Activated CD8-positive, alpha-beta T cell treated with anti-CD3 and anti-CD28 coated beads, Interleukin-2, amount 10 ng/mL, durations not matched to agents 7 days and 5 days (primary cell): Measurements from ENCODE around the gene OSBPL2. TPM values are rescaled to one million over a fixed set of nuclear protein-coding genes. Genes with fewer than 3 reads are reported as not detected.

ENCODE experiments used
- ATAC-seq: fragments of 150-1000 bp; cut with Tn5 transposase; one replicate; pipeline ENCODE4 v1.10.0; 2021; ENCODE audit warnings: moderate library complexity
- CTCF ChIA-PET: fragments of 350-600 bp; sonication (Branson Sonifier 250); formaldehyde crosslinking; loops from one replicate; lab custom pipeline; 2021; ENCODE audit warnings: antibody characterized with exemption; lab: Charles Lee
- POLR2A ChIA-PET: fragments of 350-600 bp; sonication (Branson Sonifier 250); formaldehyde crosslinking; loops from one replicate; lab custom pipeline; 2021; ENCODE audit warnings: antibody characterized with exemption; lab: Charles Lee
- DNase-seq: peaks from one replicate; pipeline ENCODE4 v3.0.0-alpha.2; 2020
- H3K27ac Mint-ChIP-seq: one replicate; pipeline ENCODE4 v1.8.0; 2021; ENCODE audit warnings: mild to moderate bottlenecking, mixed read lengths
- H3K27me3 Mint-ChIP-seq: one replicate; pipeline ENCODE4 v1.8.0; 2021; ENCODE audit warnings: low read depth, mixed read lengths
- H3K36me3 Mint-ChIP-seq: one replicate; pipeline ENCODE4 v1.8.0; 2021; ENCODE audit warnings: low read depth, mixed read lengths
- H3K4me1 Mint-ChIP-seq: one replicate; pipeline ENCODE4 v1.8.0; 2021; ENCODE audit warnings: low read depth, mixed read lengths
- H3K4me3 Mint-ChIP-seq: one replicate; pipeline ENCODE4 v1.8.0; 2021; ENCODE audit warnings: mild to moderate bottlenecking, mixed read lengths
- H3K9me3 Mint-ChIP-seq: one replicate; pipeline ENCODE4 v1.8.0; 2022; ENCODE audit warnings: mixed read lengths; ENCODE audit not compliant: insufficient read depth
- total RNA-seq, 2 experiments: library from RNA; stranded (reverse); gene quantifications; one replicate each; pipeline ENCODE4 v1.2.3, GENCODE V29; 2021

OSBPL2 gene
- total RNA-seq, 2 experiments from 2014 or later: 24.1 to 26.4 TPM

GRCh38 chr20:62326959-62327725 is 88.8 kb downstream of the OSBPL2 start:
- Mint-ChIP-seq H3K9me3 (no peaks in the 10 kb centered on the region), H3K4me3 (no peak overlapping the region), H3K27ac (no peak overlapping the region), H3K36me3 (no peaks in the 10 kb centered on the region), H3K27me3 (no peaks in the 10 kb centered on the region), H3K4me1 (no peaks in the 10 kb centered on the region)
- ATAC-seq (no peak), DNase-seq (no peak)
- ChIA-PET CTCF (no interaction called here), POLR2A (no interaction called here)

- Mint-ChIP-seq H3K27ac (no peak overlapping the region), H3K4me1 (no peaks in the 10 kb centered on the region), H3K36me3 (no peaks in the 10 kb centered on the region), H3K27me3 (no peaks in the 10 kb centered on the region), H3K4me3 (no peak overlapping the region), H3K9me3 (no peaks in the 10 kb centered on the region)
- ChIA-PET POLR2A (no interaction called here), CTCF (no interaction called here)
- DNase-seq: no peak
- ATAC-seq: no peak
These were observed 89.6 kb downstream of the OSBPL2 start for GRCh38 chr20:62327726-62328495.

GRCh38 chr20:62328684-62329388 is 90.5 kb downstream of the OSBPL2 start:
- no peak for ATAC-seq
- no peak overlapping the region for H3K4me3 Mint-ChIP-seq
- H3K4me1 Mint-ChIP-seq: no peaks in the 10 kb centered on the region
- H3K36me3 Mint-ChIP-seq: no peaks in the 10 kb centered on the region
- POLR2A ChIA-PET: no interaction called here
- no peaks in the 10 kb centered on the region for H3K9me3 Mint-ChIP-seq
- H3K27me3 Mint-ChIP-seq: no peaks in the 10 kb centered on the region
- H3K27ac Mint-ChIP-seq: no peak overlapping the region
- CTCF ChIA-PET: no interaction called here
- DNase-seq: no peak

GRCh38 chr20:62329389-62330377 is 91.4 kb downstream of the OSBPL2 start:
- POLR2A ChIA-PET: interaction anchor here (0.6 kb wide), 1 partner anchor 10 kb away, joined by 3 read pairs; no protein-coding TSS in a partner anchor

GRCh38 chr20:62330576-62331317 is 92.4 kb downstream of the OSBPL2 start:
- Mint-ChIP-seq H3K4me3 (no peak overlapping the region), H3K36me3 (no peaks in the 10 kb centered on the region), H3K27ac (no peak overlapping the region), H3K4me1 (no peaks in the 10 kb centered on the region), H3K9me3 (no peaks in the 10 kb centered on the region), H3K27me3 (no peaks in the 10 kb centered on the region)
- no peak for DNase-seq
- CTCF ChIA-PET: no interaction called here
- ATAC-seq: no peak
- POLR2A ChIA-PET: interaction anchor here (0.6 kb wide), 1 partner anchor 9 kb away, joined by 3 read pairs; no protein-coding TSS in a partner anchor

More at GRCh38 chr20:62329389-62330377, 91.4 kb downstream of the OSBPL2 start:
- Mint-ChIP-seq H3K27ac (no peak overlapping the region), H3K4me3 (no peak overlapping the region), H3K4me1 (no peaks in the 10 kb centered on the region), H3K9me3 (no peaks in the 10 kb centered on the region), H3K36me3 (no peaks in the 10 kb centered on the region), H3K27me3 (no peaks in the 10 kb centered on the region)
- CTCF ChIA-PET: no interaction called here
- DNase-seq (no peak), ATAC-seq (no peak)

- Mint-ChIP-seq H3K36me3 (no peaks in the 10 kb centered on the region), H3K9me3 (no peaks in the 10 kb centered on the region), H3K27me3 (no peaks in the 10 kb centered on the region), H3K27ac (no peak overlapping the region), H3K4me1 (no peaks in the 10 kb centered on the region), H3K4me3 (no peak overlapping the region)
- ChIA-PET POLR2A (no interaction called here), CTCF (no interaction called here)
- ATAC-seq (no peak), DNase-seq (no peak)
These were observed 93.0 kb downstream of the OSBPL2 start for GRCh38 chr20:62331347-62331746.

GRCh38 chr20:62332421-62332820 is 94.1 kb downstream of the OSBPL2 start:
- DNase-seq (no peak), ATAC-seq (no peak)
- CTCF ChIA-PET: no interaction called here
- H3K9me3 Mint-ChIP-seq: no peaks in the 10 kb centered on the region
- no peak overlapping the region for H3K27ac Mint-ChIP-seq
- H3K36me3 Mint-ChIP-seq: no peaks in the 10 kb centered on the region
- peaks cover 3% of the 10 kb centered on the region for H3K27me3 Mint-ChIP-seq
- no peaks in the 10 kb centered on the region for H3K4me1 Mint-ChIP-seq
- POLR2A ChIA-PET: interaction anchor here (0.7 kb wide), 1 partner anchor 64 kb away, joined by 3 read pairs; no protein-coding TSS in a partner anchor
- no peak overlapping the region for H3K4me3 Mint-ChIP-seq

GRCh38 chr20:62332989-62333819 is 94.9 kb downstream of the OSBPL2 start:
- CTCF ChIA-PET: no interaction called here
- Mint-ChIP-seq H3K9me3 (no peaks in the 10 kb centered on the region), H3K27me3 (peaks cover 3% of the 10 kb centered on the region), H3K4me3 (no peak overlapping the region), H3K36me3 (no peaks in the 10 kb centered on the region), H3K27ac (no peak overlapping the region), H3K4me1 (no peaks in the 10 kb centered on the region)
- no peak for DNase-seq
- ATAC-seq: no peak
- POLR2A ChIA-PET: interaction anchor here (0.7 kb wide), 1 partner anchor 65 kb away, joined by 3 read pairs; no protein-coding TSS in a partner anchor

- no peak for ATAC-seq
- ChIA-PET CTCF (no interaction called here), POLR2A (no interaction called here)
- Mint-ChIP-seq H3K36me3 (no peaks in the 10 kb centered on the region), H3K4me1 (no peaks in the 10 kb centered on the region), H3K27ac (no peak overlapping the region), H3K9me3 (no peaks in the 10 kb centered on the region), H3K4me3 (no peak overlapping the region), H3K27me3 (peaks cover 3% of the 10 kb centered on the region)
- DNase-seq: no peak
These were observed 95.7 kb downstream of the OSBPL2 start for GRCh38 chr20:62333820-62334595.
